IPS-18a (cell line): ENCODE data around the gene IL11RA.

ENCODE experiments used
- H3K27ac ChIP-seq: one replicate; pipeline ENCODE4 v1.5.1; 2013; ENCODE audit warnings: low read length
- H3K27me3 ChIP-seq: one replicate; pipeline ENCODE4 v1.6.1; 2013; ENCODE audit warnings: mild to moderate bottlenecking, low read length; ENCODE audit not compliant: control insufficient read depth, insufficient read depth
- H3K36me3 ChIP-seq: one replicate; pipeline ENCODE4 v1.6.1; 2013; ENCODE audit warnings: low read depth, low read length; ENCODE audit not compliant: control insufficient read depth
- H3K4me1 ChIP-seq: one replicate; pipeline ENCODE4 v1.6.1; 2013; ENCODE audit warnings: low read depth, low read length; ENCODE audit not compliant: control insufficient read depth
- H3K4me3 ChIP-seq: one replicate; pipeline ENCODE4 v1.5.1; 2013; ENCODE audit warnings: low read length
- H3K9ac ChIP-seq: one replicate; pipeline ENCODE4 v1.6.1; 2013; ENCODE audit warnings: mild to moderate bottlenecking, low read length, moderate library complexity
- H3K9me3 ChIP-seq: one replicate; pipeline ENCODE4 v1.6.1; 2013; ENCODE audit warnings: low read depth, low read length; ENCODE audit not compliant: control insufficient read depth

The IL11RA gene

GRCh38 chr9:34651876-34652601 is at the start of gene IL11RA:
Gene IL11RA (plus strand): TSS chr9:34652185. CDS start chr9:34655218, 3,033 bp downstream.
- peak within 1 kb of the TSS; percentile 16 for H3K9ac ChIP-seq
- no peak within 1 kb of the TSS for H3K27ac ChIP-seq
- no peaks in the 10 kb centered on the region for H3K27me3 ChIP-seq
- H3K4me3 ChIP-seq: peak within 1 kb of the TSS; percentile 51
- H3K4me1 ChIP-seq: peaks cover 33% of the 10 kb centered on the region
- H3K9me3 ChIP-seq: no peaks in the 10 kb centered on the region
- peaks cover 16% of the 10 kb centered on the region for H3K36me3 ChIP-seq

DNA sequence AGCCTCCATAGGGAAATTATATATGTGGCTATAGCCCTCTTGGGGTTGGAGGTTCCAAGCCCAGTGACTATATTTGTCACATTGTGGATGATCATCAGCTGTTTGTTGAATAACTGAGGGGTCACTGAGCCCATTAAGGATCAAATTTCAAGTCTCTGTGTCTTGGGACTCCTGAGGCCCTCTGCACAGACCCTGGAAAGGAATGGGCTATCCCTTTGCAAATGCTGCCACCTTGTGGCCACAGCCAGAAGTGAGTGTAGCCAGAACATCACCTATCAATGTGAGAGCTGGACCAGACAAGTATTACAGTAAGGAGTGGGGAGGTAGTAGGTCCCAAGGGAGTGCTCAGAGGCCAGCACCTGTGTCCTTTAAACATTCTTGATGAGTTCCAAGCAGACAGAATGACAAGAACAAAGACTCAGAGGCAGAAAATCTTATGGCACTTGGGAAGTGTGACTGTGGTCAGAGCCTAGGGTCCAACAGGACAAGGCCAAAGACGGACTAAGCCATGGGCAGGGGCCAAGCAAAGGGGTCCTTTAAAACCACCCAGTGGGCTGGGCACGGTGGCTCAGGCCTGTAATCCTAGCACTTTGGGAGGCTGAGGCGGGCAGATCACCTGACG is 48.3 kb upstream of the IL11RA start:
- no peaks in the 10 kb centered on the region for H3K27me3 ChIP-seq

DNA sequence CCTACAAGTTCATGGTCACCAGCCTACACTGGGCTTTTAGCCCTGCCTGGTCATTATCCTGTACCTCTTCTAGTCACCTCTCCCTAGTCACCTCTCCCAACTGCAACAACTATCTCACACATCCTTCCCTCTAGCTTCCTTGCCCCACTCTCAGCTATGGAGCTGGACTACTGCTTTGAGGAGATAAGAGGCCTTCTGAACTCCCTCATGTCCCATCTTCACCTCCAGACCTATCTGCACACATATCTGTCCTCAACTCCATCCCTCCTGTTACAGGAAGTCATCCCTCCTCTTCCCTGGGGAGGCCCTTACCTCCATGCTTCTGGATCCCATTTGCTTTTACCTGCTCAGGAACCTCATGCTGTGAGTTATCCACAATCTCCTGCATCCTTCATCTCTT is 45.8 kb upstream of the IL11RA start:
- H3K9ac ChIP-seq: no peak overlapping the region
- no peak overlapping the region for H3K4me3 ChIP-seq
- no peak overlapping the region for H3K27ac ChIP-seq
- H3K4me1 ChIP-seq: peaks cover 9% of the 10 kb centered on the region
- H3K36me3 ChIP-seq: no peaks in the 10 kb centered on the region
- no peaks in the 10 kb centered on the region for H3K27me3 ChIP-seq
- no peaks in the 10 kb centered on the region for H3K9me3 ChIP-seq

More for the DNA sequence above, 48.3 kb upstream of the IL11RA start:
- no peak overlapping the region for H3K9ac ChIP-seq
- H3K27ac ChIP-seq: no peak overlapping the region
- H3K4me3 ChIP-seq: no peak overlapping the region
- H3K36me3 ChIP-seq: no peaks in the 10 kb centered on the region
- peaks cover 7% of the 10 kb centered on the region for H3K4me1 ChIP-seq
- no peaks in the 10 kb centered on the region for H3K9me3 ChIP-seq

- Histone ChIP-seq H3K27me3 (no peaks in the 10 kb centered on the region), H3K9me3 (no peaks in the 10 kb centered on the region), H3K36me3 (no peaks in the 10 kb centered on the region), H3K27ac (no peak overlapping the region), H3K4me1 (peaks cover 8% of the 10 kb centered on the region), H3K9ac (no peak overlapping the region), H3K4me3 (no peak overlapping the region)
These were observed 45.1 kb upstream of the IL11RA start for GRCh38 chr9:34606905-34607304.

- H3K27ac ChIP-seq: no peak overlapping the region
- H3K9ac ChIP-seq: no peak overlapping the region
- H3K36me3 ChIP-seq: no peaks in the 10 kb centered on the region
- no peak overlapping the region for H3K4me3 ChIP-seq
- H3K4me1 ChIP-seq: peaks cover 7% of the 10 kb centered on the region
- peaks cover 2% of the 10 kb centered on the region for H3K27me3 ChIP-seq
- H3K9me3 ChIP-seq: no peaks in the 10 kb centered on the region
These were observed 44.7 kb upstream of the IL11RA start for GRCh38 chr9:34607331-34607730.

DNA sequence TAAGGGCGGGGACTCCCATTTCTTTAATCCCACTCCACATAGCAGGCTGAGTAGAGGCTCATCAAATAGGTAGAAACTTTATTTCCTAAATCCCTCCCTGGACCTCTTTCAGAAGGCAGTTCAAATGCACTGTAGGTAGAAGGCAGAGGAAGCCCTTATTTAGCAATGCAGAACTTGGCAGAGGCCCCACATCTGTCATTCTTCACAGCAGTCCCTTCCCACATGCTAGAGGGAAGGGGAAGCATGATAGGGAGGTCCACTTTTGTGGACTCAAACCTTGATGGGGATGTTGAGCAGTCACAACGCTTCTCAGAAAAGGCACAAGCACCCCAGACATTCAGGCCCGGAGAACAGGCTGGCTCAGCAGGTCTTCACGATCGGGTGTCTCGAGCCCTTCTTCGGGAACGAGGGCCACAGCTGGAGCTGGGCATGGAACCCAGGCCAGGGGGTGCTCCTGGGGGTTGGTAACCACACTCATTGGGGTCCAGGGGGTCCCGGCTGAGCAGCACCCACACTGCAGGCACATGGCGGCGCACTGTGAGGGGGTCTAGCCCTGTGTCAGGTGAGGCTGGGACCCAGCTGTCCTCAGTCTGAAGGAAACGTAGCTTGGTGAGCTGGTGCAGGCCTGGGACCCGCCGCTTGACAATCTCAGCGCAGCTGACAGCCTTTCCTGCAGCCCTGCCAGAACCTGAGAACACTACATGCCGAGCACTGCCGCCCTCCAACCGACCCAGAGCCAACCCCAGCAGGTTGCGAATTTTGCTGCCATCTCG is 41.4 kb upstream of the IL11RA start:
- H3K4me3 ChIP-seq: peak overlapping the region; percentile 86
- no peaks in the 10 kb centered on the region for H3K9me3 ChIP-seq
- no peak overlapping the region for H3K9ac ChIP-seq
- H3K36me3 ChIP-seq: no peaks in the 10 kb centered on the region
- H3K27me3 ChIP-seq: peaks cover 5% of the 10 kb centered on the region
- peaks cover 11% of the 10 kb centered on the region for H3K4me1 ChIP-seq
- no peak overlapping the region for H3K27ac ChIP-seq

GRCh38 chr9:34611251-34611810 is 40.7 kb upstream of the IL11RA start:
- H3K4me3 ChIP-seq: peak overlapping the region; percentile 86
- H3K9ac ChIP-seq: peak overlapping the region; percentile 86
- peaks cover 11% of the 10 kb centered on the region for H3K4me1 ChIP-seq
- peak overlapping the region; percentile 61 for H3K27ac ChIP-seq
- H3K9me3 ChIP-seq: no peaks in the 10 kb centered on the region
- no peaks in the 10 kb centered on the region for H3K36me3 ChIP-seq
- H3K27me3 ChIP-seq: peaks cover 5% of the 10 kb centered on the region

DNA sequence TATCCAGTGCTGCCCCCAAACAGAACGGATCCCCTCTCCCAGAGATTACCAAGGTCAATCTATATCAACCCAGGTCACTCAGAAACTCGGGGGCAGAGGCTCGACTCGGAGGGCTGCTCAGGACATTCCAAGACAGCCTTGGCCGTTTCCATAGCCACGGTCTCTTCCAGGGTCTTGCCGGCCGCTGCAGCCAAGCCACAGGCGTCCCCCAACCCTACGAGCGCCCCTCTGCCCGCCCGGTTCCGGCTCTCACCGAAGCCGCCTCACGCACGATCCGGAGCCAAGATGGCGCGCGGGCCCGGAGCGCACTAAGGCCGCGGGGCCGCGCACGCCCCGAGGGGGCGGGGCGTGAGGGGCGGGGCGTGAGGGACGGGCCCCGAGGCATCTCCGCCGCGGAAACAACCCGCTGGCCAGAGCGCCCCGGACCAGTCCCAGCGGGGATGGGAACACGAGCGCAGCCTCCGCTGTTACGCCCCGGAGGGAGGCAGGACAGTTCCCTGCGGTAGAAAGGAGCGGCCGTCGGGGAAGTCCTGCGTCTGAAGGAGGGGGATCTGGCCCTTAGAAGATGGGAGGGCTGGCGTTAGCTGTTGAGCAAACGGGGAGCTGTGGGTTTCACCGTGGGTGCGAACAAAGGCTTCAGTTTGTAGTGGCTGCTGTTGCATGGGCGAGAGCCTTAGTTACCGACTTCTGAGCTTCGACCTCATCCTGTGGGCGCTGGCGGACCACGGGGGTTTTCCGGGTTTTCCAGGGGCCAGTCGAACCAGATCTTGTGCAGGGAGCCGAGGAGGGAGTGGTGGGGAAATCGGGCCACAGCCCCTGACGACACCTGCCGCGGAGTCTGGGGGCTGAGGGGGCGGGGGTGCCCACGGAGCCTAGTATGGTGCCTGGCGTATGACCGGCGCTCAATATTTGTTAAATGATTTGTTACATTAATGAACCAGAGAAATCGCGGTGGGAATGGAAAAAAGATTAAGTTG is 39.9 kb upstream of the IL11RA start, which contains the start of gene RPP25L:
RPP25L (minus strand) TSS at position 287 of the 977 bp plus-strand sequence. CDS start 801 bp downstream, outside the sequence.
- Histone ChIP-seq H3K27me3 (peaks cover 5% of the 10 kb centered on the region), H3K4me1 (peaks cover 11% of the 10 kb centered on the region), H3K4me3 (peak within 1 kb of the TSS; percentile 86), H3K27ac (peak within 1 kb of the TSS; percentile 61), H3K9ac (peak within 1 kb of the TSS; percentile 86), H3K9me3 (no peaks in the 10 kb centered on the region), H3K36me3 (no peaks in the 10 kb centered on the region)

DNA sequence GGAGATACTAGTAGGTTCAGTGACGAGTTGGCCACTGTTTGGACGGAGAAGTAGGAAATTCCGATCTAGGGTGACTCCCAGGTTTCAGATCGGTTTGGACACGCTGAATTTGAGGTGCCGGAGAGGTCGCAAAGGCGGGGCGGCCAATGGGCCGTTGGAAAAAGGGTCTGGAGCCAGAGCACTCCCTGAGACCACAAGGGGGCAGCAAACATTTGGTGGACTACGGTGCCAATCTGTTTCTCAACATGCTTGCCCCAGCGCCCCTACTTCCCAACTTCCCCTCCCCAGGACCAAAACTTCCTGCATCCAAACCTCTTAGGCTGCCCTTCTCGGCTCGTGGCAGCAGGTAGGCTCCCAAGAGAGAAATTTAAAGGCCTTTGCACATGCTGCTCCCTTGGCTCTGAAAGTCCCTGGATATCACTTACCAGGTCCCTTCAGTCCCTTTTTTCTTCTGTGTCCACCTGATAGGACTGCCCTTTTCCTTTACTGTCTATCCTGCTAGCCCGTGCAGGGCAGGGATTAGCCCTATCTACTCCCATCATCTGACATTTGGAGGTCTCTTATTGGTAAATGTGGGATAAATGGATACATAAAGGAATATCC is 39.1 kb upstream of the IL11RA start:
- Histone ChIP-seq H3K36me3 (no peaks in the 10 kb centered on the region), H3K9me3 (no peaks in the 10 kb centered on the region), H3K4me1 (peaks cover 11% of the 10 kb centered on the region), H3K27ac (no peak overlapping the region), H3K27me3 (peaks cover 5% of the 10 kb centered on the region), H3K9ac (peak overlapping the region; percentile 86), H3K4me3 (peak overlapping the region; percentile 86)

DNA sequence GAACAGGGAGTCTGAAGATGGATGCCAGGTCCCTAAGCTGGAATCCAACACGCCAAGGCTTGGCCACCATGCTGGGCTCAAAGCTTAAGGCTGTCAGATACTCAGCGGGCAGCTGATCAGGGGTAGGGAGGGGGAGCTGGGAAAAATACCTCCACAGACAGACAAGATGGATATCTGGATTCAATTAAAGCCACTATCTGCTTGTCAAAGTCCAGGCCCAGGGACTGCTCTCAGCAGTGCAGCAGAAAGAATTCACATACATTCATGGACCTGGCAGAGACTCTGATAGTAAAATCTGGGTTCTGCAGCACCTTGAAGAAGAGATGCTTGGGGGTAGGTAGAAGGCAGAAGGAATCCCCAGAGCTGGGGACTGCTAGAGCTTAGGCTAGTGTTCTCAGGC is 36.9 kb upstream of the IL11RA start:
- Histone ChIP-seq H3K9ac (no peak overlapping the region), H3K9me3 (no peaks in the 10 kb centered on the region), H3K4me3 (no peak overlapping the region), H3K36me3 (no peaks in the 10 kb centered on the region), H3K4me1 (peaks cover 11% of the 10 kb centered on the region), H3K27ac (no peak overlapping the region), H3K27me3 (peaks cover 5% of the 10 kb centered on the region)
